HCT116 (cell line): ENCODE measurements around the gene CHN1. TPM values are rescaled to one million over a fixed set of nuclear protein-coding genes. Genes with fewer than 3 reads are reported as not detected.

Experiments used
- ATAC-seq: fragments of 200-7000 bp; cut with Tn5 transposase; 2 replicates; pipeline ENCODE4 v1.9.1; 2020; ENCODE audit warnings: mild to moderate bottlenecking, moderate library complexity
- BruUV-seq: library from RNA; stranded (reverse); fragments of 400-500 nt; replicated peaks from 2 replicates; lab custom pipeline; 2021; lab: Mats Ljungman, UMichigan
- CTCF ChIA-PET: fragments of 300-600 bp; sonication (Branson Sonifier 250); formaldehyde crosslinking; loops from one replicate; lab custom pipeline; 2021; ENCODE audit warnings: antibody characterized with exemption; lab: Charles Lee
- POLR2A ChIA-PET: fragments of 300-600, 350-600 bp; sonication (Branson Sonifier 250); formaldehyde crosslinking; loops from one replicate; lab custom pipeline; 2021; ENCODE audit warnings: antibody characterized with exemption; lab: Charles Lee
- RAD21 ChIA-PET, 2 experiments: fragments of 300-600 bp; sonication (Branson Sonifier 250); formaldehyde crosslinking; loops; one replicate each; lab custom pipeline; 2023; ENCODE audit warnings: low total read pairs in 2 of 2; ENCODE audit not compliant: uncharacterized antibody in 2 of 2, unreplicated experiment in 2 of 2, low non-redundant PET in 1 of 2; lab: Charles Lee
- DNase-seq: peaks from one replicate; pipeline ENCODE4 v3.0.0-alpha.2; 2010; ENCODE audit warnings: low read depth, low spot score
- H2AFZ ChIP-seq: fragments of 200-600 bp; shearing (Covaris generic), sonication (generic); 2 replicates; pipeline ENCODE4 v1.6.1; 2017; ENCODE audit warnings: low read depth, mixed run types, mixed read lengths, antibody characterized with exemption, low read length; ENCODE audit not compliant: poor library complexity, severe bottlenecking
- H3K27ac ChIP-seq: 2 replicates; pipeline ENCODE4 v1.5.1; 2012; ENCODE audit warnings: low read depth, low read length
- H3K27me3 ChIP-seq: fragments of 200-600 bp; sonication (generic); 2 replicates; pipeline ENCODE4 v1.6.1; 2016; ENCODE audit warnings: mixed run types, low read length, mixed read lengths; ENCODE audit not compliant: insufficient read depth
- H3K36me3 ChIP-seq, 2 experiments: fragments of 200-500 bp in 1 of 2; fragments of 200-600 bp in 1 of 2; sonication (Bioruptor generic) in 1 of 2; sonication (generic) in 1 of 2; 2 replicates each; pipeline versions ENCODE4 v1.5.1 to v1.6.1; 2014 to 2016; ENCODE audit warnings: low read length in 2 of 2, inconsistent platforms in 1 of 2, mixed read lengths in 1 of 2, mixed run types in 1 of 2; ENCODE audit not compliant: insufficient read depth in 2 of 2, control insufficient read depth in 1 of 2
- H3K4me1 ChIP-seq, 2 experiments: fragments of 200-600 bp in 1 of 2; sonication (generic) in 1 of 2; 2 replicates each; pipeline versions ENCODE4 v1.5.1 to v1.6.1; 2012 to 2017; ENCODE audit warnings: low read length in 2 of 2, inconsistent platforms in 1 of 2, mild to moderate bottlenecking in 1 of 2, mixed read lengths in 1 of 2, mixed run types in 1 of 2, moderate library complexity in 1 of 2; ENCODE audit not compliant: insufficient read depth in 2 of 2, control insufficient read depth in 1 of 2
- H3K4me2 ChIP-seq: fragments of 200-600 bp; sonication (generic); 2 replicates; pipeline ENCODE4 v1.6.1; 2017; ENCODE audit warnings: mixed run types, low read length, mixed read lengths
- H3K4me3 ChIP-seq, 2 experiments: fragments of 200-600 bp in 1 of 2; sonication (generic) in 1 of 2; replicated peaks in 1 of 2; 2 replicates each; pipeline ENCODE4 v1.5.1; 2011 to 2016; ENCODE audit warnings: low read length in 2 of 2, control low read depth in 1 of 2, low read depth in 1 of 2, mild to moderate bottlenecking in 1 of 2, mixed read lengths in 1 of 2, mixed run types in 1 of 2
- H3K79me2 ChIP-seq: fragments of 200-600 bp; sonication (generic); 2 replicates; pipeline ENCODE4 v1.6.1; 2017; ENCODE audit warnings: mild to moderate bottlenecking, mixed run types, low read length, moderate library complexity, mixed read lengths; ENCODE audit not compliant: insufficient read depth
- H3K9ac ChIP-seq: fragments of 200-600 bp; sonication (generic); 2 replicates; pipeline ENCODE4 v1.6.1; 2016; ENCODE audit warnings: low read length, mixed read lengths
- H3K9me2 ChIP-seq: fragments of 200-600 bp; sonication (generic), shearing (Covaris generic); 2 replicates; pipeline ENCODE4 v1.6.1; 2017; ENCODE audit warnings: mixed run types, mild to moderate bottlenecking, moderate library complexity; ENCODE audit not compliant: insufficient read depth
- H3K9me3 ChIP-seq, 2 experiments: fragments of 200-500 bp in 1 of 2; fragments of 200-600 bp in 1 of 2; sonication (Bioruptor generic) in 1 of 2; sonication (generic) in 1 of 2; 2 replicates each; pipeline ENCODE4 v1.6.1; 2014 to 2017; ENCODE audit warnings: low read length in 2 of 2, mixed read lengths in 2 of 2, inconsistent platforms in 1 of 2, low read depth in 1 of 2, mild to moderate bottlenecking in 1 of 2, mixed run types in 1 of 2, moderate library complexity in 1 of 2; ENCODE audit not compliant: control insufficient read depth in 1 of 2, insufficient read depth in 1 of 2
- H4K20me1 ChIP-seq: fragments of 200-600 bp; sonication (generic), shearing (Covaris generic); 2 replicates; pipeline ENCODE4 v1.6.1; 2017; ENCODE audit warnings: mixed run types, mild to moderate bottlenecking, moderate library complexity; ENCODE audit not compliant: insufficient read depth
- CTCF ChIP-seq, 3 experiments: fragments of 200-600 bp in 1 of 3; sonication (generic) in 1 of 3; IDR thresholded peaks in 2 of 3; conservative IDR thresholded peaks in 1 of 3; 2 replicates each; pipeline ENCODE4 v1.5.1; 2012 to 2017; ENCODE audit warnings: low read depth in 2 of 3, low read length in 2 of 3, antibody characterized with exemption in 1 of 3, borderline replicate concordance in 1 of 3, control low read depth in 1 of 3, mild to moderate bottlenecking in 1 of 3, mixed read lengths in 1 of 3, mixed run types in 1 of 3, moderate library complexity in 1 of 3; ENCODE audit not compliant: insufficient read depth in 1 of 3
- EGR1 ChIP-seq: IDR thresholded peaks from 2 replicates; pipeline ENCODE4 v1.6.1; 2012; ENCODE audit warnings: low read depth
- EZH2phosphoT487 ChIP-seq: fragments of 200-600 bp; IDR thresholded peaks from 2 replicates; pipeline ENCODE4 v1.6.1; 2018; ENCODE audit warnings: antibody characterized with exemption, borderline replicate concordance
- MAX ChIP-seq: IDR thresholded peaks from 2 replicates; pipeline ENCODE4 v1.6.1; 2012
- RAD21 ChIP-seq: IDR thresholded peaks from 2 replicates; pipeline ENCODE4 v1.6.1; 2012; ENCODE audit warnings: low read depth, mild to moderate bottlenecking
- YY1 ChIP-seq: IDR thresholded peaks from 2 replicates; pipeline ENCODE4 v1.6.1; 2011; ENCODE audit warnings: low read length, low read depth, moderate library complexity, mild to moderate bottlenecking; ENCODE audit not compliant: insufficient replicate concordance; ENCODE audit errors: extremely low read depth
- ZNF274 ChIP-seq: fragments of 200-500 bp; sonication (Bioruptor generic); IDR thresholded peaks from 2 replicates; pipeline ENCODE4 v1.6.1; 2014; ENCODE audit warnings: mild to moderate bottlenecking, low read depth, low read length, inconsistent platforms
- intact Hi-C: fragments of 100-400 bp; cut with micrococcal nuclease; formaldehyde crosslinking; loops from 2 replicates; pipeline ENCODE4 v1.10.0; 2022
- total RNA-seq: library from RNA; stranded (reverse); gene quantifications from one replicate; pipeline ENCODE4 v1.2.1, GENCODE V29; 2021; ENCODE audit not compliant: unreplicated experiment

CHN1 gene
- total RNA-seq, 1 experiment from 2014 or later: 3.6 TPM

- Histone ChIP-seq H3K36me3 (no peaks in the 10 kb centered on the region), H3K27ac (no peak overlapping the region), H3K9me2 (no peaks in the 10 kb centered on the region), H3K79me2 (no peaks in the 10 kb centered on the region), H3K9me3 (no peaks in the 10 kb centered on the region), H3K9ac (no peak overlapping the region), H3K4me1 (no peaks in the 10 kb centered on the region), H3K4me2 (no peak overlapping the region), H3K4me3 (no peak overlapping the region), H4K20me1 (no peaks in the 10 kb centered on the region), H2AFZ (no peak overlapping the region), H3K27me3 (no peaks in the 10 kb centered on the region)
- intact Hi-C loops: no loop called here
- ChIA-PET POLR2A (no interaction called here), RAD21 (no interaction called here), CTCF (no interaction called here)
- BruUV-seq: no TSS peak
- no peak for ATAC-seq
- DNase-seq: no peak
- TF ChIP-seq EZH2phosphoT487 (no peak), EGR1 (no peak), ZNF274 (no peak), YY1 (no peak), RAD21 (no peak), CTCF (IDR thresholded peaks at IDR 0.05 in 2 of 3, conservative IDR thresholded peaks at IDR 0.05 in 1 of 3; ENCODE audit: borderline replicate concordance in 1 of 3, insufficient read depth in 1 of 3, low read depth in 2 of 3, low read length in 2 of 3) (no peak), MAX (no peak)
Measured at GRCh38 chr2:174949988-174950687, 55.0 kb downstream of the CHN1 start.
